ENCODE results near the gene CELA3B.
"Not testable (repeated sequence)": the region's sequence is repeated elsewhere in the genome, so short reads cannot be mapped to it uniquely, and the experiment has no call there.

CELA3B gene

DNA sequence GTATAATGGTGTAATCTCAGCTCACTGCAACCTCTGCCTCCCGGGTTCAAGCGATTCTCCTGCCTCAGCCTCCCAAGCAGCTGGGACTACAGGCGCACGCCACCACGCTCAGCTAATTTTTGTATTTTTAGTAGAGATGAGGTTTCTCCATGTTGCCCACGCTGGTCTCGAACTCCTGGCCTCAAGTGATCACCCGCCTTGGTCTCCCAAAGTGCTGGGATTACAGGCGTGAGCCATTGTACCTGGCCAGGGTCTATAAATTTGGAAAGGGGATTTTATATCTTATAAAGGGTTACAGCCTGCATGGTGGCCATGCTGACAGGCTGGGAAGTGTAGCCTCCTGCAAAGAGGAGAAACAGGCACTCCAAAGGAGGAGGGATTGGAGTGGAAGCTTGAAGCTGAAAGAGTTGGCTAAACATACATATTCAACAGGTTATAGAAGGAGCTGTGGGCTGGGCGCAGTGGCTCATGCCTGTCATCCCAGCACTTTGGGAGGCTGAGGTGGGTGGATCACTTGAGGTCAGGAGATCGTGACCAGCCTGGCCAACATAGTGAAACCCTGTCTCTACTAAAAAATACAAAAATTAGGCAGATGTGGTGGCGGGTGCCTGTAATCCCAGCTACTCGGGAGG, 37.9 kb downstream of the CELA3B start:
- not testable (repeated sequence) for DNase-seq

GRCh38 chr1:22018583-22019559, 42.0 kb downstream of the CELA3B start:
- peak; percentile 37 for DNase-seq

DNA sequence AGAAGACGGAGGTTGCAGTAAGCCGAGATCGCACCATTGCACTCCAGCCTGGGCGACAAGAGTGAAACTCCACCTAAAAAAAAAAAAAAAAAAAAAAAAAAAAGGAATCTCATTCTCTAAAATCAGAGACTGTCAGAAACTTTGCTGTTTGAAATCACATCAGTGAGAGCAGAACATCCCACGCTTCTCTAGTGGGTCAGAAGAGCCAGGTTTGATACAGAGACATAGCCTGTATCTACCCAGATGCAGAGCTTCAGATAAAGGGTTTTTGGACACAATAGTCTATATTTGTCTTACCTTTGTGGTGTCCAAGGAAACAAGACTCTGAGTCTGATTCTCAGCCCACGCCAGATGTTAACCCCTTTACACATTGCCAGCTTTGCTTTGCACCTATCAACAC, 44.2 kb downstream of the CELA3B start:
- peak; percentile 21 for DNase-seq

DNA sequence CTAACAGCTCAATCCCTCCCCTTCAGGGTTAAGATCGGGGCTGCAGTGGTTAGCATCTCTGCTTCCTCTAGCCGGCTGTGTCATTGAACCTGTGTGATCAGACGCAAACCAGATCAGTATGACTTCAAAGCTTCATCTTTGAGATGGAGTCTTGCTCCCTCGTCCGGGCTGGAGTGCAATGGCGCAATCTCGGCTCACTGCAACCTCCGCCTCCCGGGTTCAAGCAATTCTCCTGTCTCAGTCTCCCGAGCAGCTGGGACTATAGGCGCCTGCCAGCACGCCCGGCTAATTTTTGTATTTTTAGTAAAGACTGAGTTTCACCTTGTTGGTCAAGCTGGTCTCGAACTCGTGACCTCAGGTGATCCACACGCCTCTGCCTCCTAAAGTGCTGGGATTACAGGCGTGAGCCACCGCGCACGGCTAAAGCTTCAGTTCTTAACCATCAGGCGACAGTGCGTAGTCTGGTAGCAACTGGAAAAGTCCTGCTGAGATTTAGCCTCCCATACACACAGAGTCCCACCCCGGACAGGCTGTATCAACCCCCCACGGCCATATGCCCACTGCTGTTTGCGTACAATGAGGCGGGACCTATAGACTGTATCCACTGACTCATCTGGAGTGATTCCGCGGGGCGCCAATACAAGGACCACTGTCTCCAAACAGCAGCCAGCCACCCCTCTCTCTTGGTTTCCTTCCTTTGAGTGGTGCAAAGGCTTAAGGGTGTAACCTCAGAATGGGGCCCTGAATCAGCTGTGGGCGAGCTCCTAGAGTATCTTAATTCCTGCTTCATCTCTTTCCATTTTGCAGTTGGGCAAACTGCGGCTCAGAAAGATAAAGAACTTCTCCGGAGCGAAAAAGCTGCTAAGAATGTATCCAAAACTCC, 47.9 kb downstream of the CELA3B start:
- DNase-seq, result peak; percentile 86

GRCh38 chr1:22025368-22026155, 48.7 kb downstream of the CELA3B start:
- DNase-seq, result peak; percentile 91

- DNase-seq, result no peak
These were observed 50.1 kb downstream of the CELA3B start for GRCh38 chr1:22026924-22027289.

- no peak for DNase-seq
These were observed 53.2 kb downstream of the CELA3B start for GRCh38 chr1:22030057-22030456.

DNA sequence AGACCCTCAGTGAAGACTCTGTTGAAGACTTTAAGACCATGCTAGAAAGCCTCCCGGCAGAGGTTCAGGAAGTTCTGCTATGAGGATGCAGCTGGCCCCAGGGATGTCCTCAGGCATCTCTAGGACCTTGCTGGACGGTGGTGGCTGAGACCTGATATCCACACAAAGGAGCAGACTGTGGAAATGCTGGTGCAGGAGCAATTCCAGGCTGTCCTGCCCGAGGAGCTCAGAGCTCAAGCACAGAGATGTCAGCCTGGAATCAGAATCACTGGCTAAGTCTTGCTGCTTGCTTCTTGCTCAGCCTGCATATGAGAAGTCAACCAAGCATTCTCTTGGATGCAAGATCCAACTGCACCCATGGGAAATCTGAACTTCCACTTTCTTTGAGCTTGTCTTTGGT, 53.7 kb downstream of the CELA3B start:
- DNase-seq, result no peak

DNA sequence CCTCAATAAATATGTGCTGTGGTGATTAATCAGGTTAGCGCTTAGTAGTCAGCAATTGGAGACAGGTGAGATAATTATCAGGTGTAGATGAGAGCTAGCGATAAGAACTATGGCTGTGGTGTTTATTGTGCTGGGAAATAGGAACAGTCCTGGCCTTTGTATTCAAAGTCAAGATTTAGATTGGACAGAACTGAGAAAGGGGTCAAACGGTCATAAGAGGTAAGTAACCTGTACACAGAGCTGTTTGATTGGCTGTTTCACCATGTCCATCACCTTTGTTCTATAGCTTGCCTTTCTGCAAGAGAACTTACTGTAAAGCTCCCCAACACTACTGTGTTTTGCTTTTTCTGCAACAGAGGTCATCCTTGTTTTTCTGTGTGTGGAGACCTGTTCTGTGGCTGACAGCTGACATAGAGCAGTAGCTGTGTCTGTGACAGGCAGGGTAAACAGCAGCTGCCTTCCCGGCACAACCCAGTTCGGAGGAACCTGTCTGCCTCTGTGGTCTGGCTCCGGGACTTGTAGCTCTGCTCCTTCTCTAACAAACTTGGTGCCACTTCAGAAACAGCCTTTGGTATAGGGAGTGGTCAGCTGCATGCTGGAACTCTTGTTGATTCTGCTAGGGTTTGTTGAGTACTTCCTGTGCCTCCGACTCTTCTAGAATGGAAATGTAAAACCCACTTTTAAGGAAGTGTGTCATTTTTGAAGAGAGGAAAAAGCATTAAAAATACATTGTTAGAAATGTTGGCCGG, 54.6 kb downstream of the CELA3B start:
- no peak for DNase-seq

DNA sequence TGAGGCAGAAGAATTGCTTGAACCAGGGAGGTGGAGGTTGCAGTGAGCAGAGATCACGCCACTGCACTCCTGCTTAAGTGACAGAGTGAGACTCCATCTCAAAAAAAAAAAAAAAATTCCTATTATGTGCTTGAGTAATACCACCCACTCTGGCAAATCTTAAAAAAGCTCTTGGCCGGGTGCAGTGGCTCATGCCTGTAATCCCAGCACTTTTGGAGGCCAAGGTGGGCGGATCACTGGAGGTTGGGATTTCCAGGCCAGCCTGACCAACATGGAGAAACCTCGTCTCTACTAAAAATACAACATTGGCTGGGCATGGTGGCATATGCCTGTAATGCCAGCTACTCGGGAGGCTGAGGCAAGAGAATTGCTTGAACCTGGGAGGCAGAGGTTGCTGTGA, 58.0 kb downstream of the CELA3B start:
- DNase-seq, result not testable (repeated sequence)

DNA sequence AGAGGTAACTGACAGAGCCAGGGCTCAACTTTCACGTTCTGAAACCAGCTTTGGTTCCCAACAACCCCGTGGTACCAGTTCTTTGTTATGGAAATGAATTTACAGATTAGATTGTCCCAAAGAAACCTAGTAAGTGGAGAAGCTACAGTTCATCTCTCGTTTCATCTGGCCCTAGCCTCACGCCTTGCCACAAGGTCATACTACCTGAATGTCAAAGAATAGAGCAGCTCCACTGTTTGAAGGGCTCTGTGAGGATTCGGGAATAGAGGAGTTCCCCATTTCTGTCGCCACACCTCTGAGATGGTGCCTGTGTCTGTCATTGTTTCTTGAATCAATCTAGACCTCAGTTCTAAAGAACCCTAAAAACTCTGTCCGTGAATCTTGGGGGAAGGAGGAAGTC, 60.7 kb downstream of the CELA3B start:
- no peak for DNase-seq

GRCh38 chr1:22038036-22038435, 61.2 kb downstream of the CELA3B start:
- no peak for DNase-seq

Data from NCI-H69 (cell line).